A549 (cell line): ENCODE results near the gene TOX2. TPM values are rescaled to one million over a fixed set of nuclear protein-coding genes. Genes with fewer than 3 reads are reported as not detected.

Experiments used
- ATAC-seq, 2 experiments: fragments of 200-7000 bp in 1 of 2; fragments of >200 bp in 1 of 2; cut with Nextera tagmentation in 1 of 2; cut with Tn5 transposase in 1 of 2; 3 replicates each; pipeline versions ENCODE4 v1.8.0 to v1.9.1; 2018 to 2020; ENCODE audit warnings: mild to moderate bottlenecking in 1 of 2, moderate library complexity in 1 of 2
- CTCF ChIA-PET: fragments of 300-600 bp; sonication (Branson Sonifier 250); formaldehyde crosslinking; extraction: SDS; loops from one replicate; lab custom pipeline; 2021; ENCODE audit warnings: antibody characterized with exemption, inconsistent platforms; lab: Yijun Ruan, JAX
- POLR2A ChIA-PET: fragments of 350-600 bp; formaldehyde crosslinking; extraction: SDS; loops from one replicate; lab custom pipeline; 2021; ENCODE audit warnings: antibody characterized with exemption, inconsistent platforms; lab: Yijun Ruan, JAX
- DNase-seq, 2 experiments: peaks; one replicate each; pipeline versions ENCODE4 v3.0.0 to v3.0.0-alpha.2; 2011 to 2016; ENCODE audit warnings: low read depth in 1 of 2, low spot score in 1 of 2
- FAIRE-seq: peaks from 2 replicates; lab custom pipeline; 2011; peaks lifted over from hg19 to GRCh38; lab: Jason Lieb, UNC
- H3K27ac ChIP-seq, 2 experiments: fragments of >200 bp; sonication (Bioruptor Twin); formaldehyde crosslinking; 3 replicates each; pipeline ENCODE4 v1.5.1; 2016 to 2017
- H3K4me1 ChIP-seq: fragments of >200 bp; sonication (Bioruptor Twin); formaldehyde crosslinking; 3 replicates; pipeline ENCODE4 v1.6.1; 2016
- H3K4me2 ChIP-seq: fragments of >200 bp; sonication (Bioruptor Twin); formaldehyde crosslinking; 3 replicates; pipeline ENCODE4 v1.6.1; 2016
- H3K4me3 ChIP-seq: fragments of >200 bp; sonication (Bioruptor Twin); formaldehyde crosslinking; 3 replicates; pipeline ENCODE4 v1.5.1; 2016
- H3K9me3 ChIP-seq: fragments of >200 bp; sonication (Bioruptor Twin); formaldehyde crosslinking; 3 replicates; pipeline ENCODE4 v1.6.1; 2016
- BHLHE40 ChIP-seq: IDR thresholded peaks from 2 replicates; pipeline ENCODE4 v1.6.1; 2012; ENCODE audit warnings: low read depth, low read length, inconsistent platforms
- CBX8 ChIP-seq: fragments of 200-600 bp; sonication (generic); IDR thresholded peaks from 2 replicates; pipeline ENCODE4 v1.6.1; 2016
- CHD2 ChIP-seq: fragments of 150-350 bp; IDR thresholded peaks from 2 replicates; pipeline ENCODE4 v1.6.1; 2014; ENCODE audit warnings: low read length; ENCODE audit not compliant: partially characterized antibody
- CHD4 ChIP-seq: fragments of 200-600 bp; sonication (generic); IDR thresholded peaks from 2 replicates; pipeline ENCODE4 v1.6.1; 2016; ENCODE audit warnings: antibody characterized with exemption, mild to moderate bottlenecking, borderline replicate concordance
- EHF ChIP-seq: fragments of 250-450 bp; sonication (Bioruptor Pico); IDR thresholded peaks from 2 replicates; pipeline ENCODE4 v1.5.0; 2020; ENCODE audit warnings: mild to moderate bottlenecking
- FOSB ChIP-seq: fragments of 250-450 bp; sonication (Bioruptor Pico); IDR thresholded peaks from 2 replicates; pipeline ENCODE4 v1.5.0; 2020; ENCODE audit warnings: mild to moderate bottlenecking, moderate library complexity
- HEYL ChIP-seq: fragments of 250-450 bp; sonication (Bioruptor Pico); IDR thresholded peaks from 2 replicates; pipeline ENCODE4 v1.8.0; 2021; ENCODE audit warnings: mild to moderate bottlenecking, moderate library complexity
- HOXB5 ChIP-seq: fragments of 250-450 bp; sonication (Bioruptor Pico); IDR thresholded peaks from 2 replicates; pipeline ENCODE4 v1.5.0; 2020; ENCODE audit warnings: mild to moderate bottlenecking, moderate library complexity
- JUN ChIP-seq, 2 experiments: fragments of >200 bp; sonication (Bioruptor Twin); formaldehyde crosslinking; IDR thresholded peaks; 2 replicates in 1 of 2; 3 replicates in 1 of 2; pipeline ENCODE4 v1.6.1; 2016 to 2017
- JUNB ChIP-seq: fragments of >200 bp; sonication (Bioruptor Twin); formaldehyde crosslinking; IDR thresholded peaks from 2 replicates; pipeline ENCODE4 v1.6.1; 2016
- MYC ChIP-seq: IDR thresholded peaks from 2 replicates; pipeline ENCODE4 v1.6.1; 2012; ENCODE audit warnings: mild to moderate bottlenecking, inconsistent platforms, low read length, improper control_type of control experiment, borderline replicate concordance
- NR3C1 ChIP-seq: fragments of >200 bp; sonication (Bioruptor Twin); formaldehyde crosslinking; IDR thresholded peaks from 3 replicates; pipeline ENCODE4 v1.6.1; 2017
- WGBS: methylation state at CpG from one replicate; pipeline ENCODE4 v1.1.6; 2017; ENCODE audit errors: missing lambda C conversion rate; 5-methylcytosine and 5-hydroxymethylcytosine counted together
- polyA plus RNA-seq, 4 experiments: library from polyadenylated mRNA; depleted of rRNA in 3 of 4; stranded (reverse); fragments of >200 nt; fragmentation: RNase III in 1 of 4; extraction: RNeasy Plus Mini Kit Qiagen cat#74134 plus additional on column Dnase treatment in 1 of 4; gene quantifications; 2 replicates in 3 of 4; 3 replicates in 1 of 4; pipeline ENCODE4 v1.2.3, GENCODE V29; 2011 to 2017
- TF ChIP-seq, protein P1 (sequence below): IDR thresholded peaks from 2 replicates; pipeline ENCODE4 v1.6.1; 2012
- TF ChIP-seq, protein P2 (sequence below): fragments of 200-600 bp; sonication (generic); IDR thresholded peaks from 2 replicates; pipeline ENCODE4 v1.6.1; 2016; ENCODE audit warnings: antibody characterized with exemption, mild to moderate bottlenecking, moderate library complexity
- TF ChIP-seq, protein P3 (sequence below): IDR thresholded peaks from 2 replicates; pipeline ENCODE4 v1.6.1; 2012; ENCODE audit warnings: low read depth, borderline replicate concordance

The TOX2 gene
- polyA plus RNA-seq, 2 of the 4 experiments (the other 2 are of a cell fraction) = 2.5 to 5.3 TPM

DNA sequence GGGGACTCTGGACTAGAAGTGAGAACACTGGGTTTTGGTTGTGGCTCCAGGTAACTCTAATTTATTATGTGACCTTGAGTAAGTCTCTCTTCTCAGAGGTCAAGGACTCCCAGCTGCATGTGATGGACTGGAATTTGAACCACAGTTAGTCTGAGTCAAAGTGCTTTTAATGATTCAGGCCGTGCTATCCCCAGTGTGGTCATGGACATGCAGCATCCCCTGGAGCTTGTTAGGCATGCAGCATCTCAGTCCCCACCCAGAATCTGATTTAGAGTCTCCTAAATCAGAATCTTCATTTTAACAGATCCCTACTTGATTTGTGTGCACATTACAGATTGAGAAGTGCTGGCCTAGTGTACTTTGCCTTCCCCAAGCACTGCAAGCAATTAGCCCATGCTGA is 74.2 kb downstream of the TOX2 start:
- Histone ChIP-seq H3K4me3 (no peak overlapping the region), H3K4me1 (peaks cover 7% of the 10 kb centered on the region; the same call in 1 of the 3 replicates), H3K9me3 (no peaks in the 10 kb centered on the region), H3K4me2 (no peak overlapping the region), H3K27ac (no peak overlapping the region)
- ChIA-PET POLR2A (no interaction called here), CTCF (interaction anchor here (0.7 to 0.8 kb wide), 2 partner anchors 33 to 149 kb away, joined by 3 read pairs; no protein-coding TSS in a partner anchor)
- ATAC-seq = no peak
- 75% methylated on average over 1 of the region's 1 CpG for WGBS
- DNase-seq = no peak
- no peak for FAIRE-seq
- TF ChIP-seq JUN (IDR thresholded peaks at IDR 0.05) (no peak), JUNB (no peak), CBX8 (no peak), EHF (CRISPR knock-in tag) (no peak), CHD2 (no peak)
- TF ChIP-seq, protein P1, sequence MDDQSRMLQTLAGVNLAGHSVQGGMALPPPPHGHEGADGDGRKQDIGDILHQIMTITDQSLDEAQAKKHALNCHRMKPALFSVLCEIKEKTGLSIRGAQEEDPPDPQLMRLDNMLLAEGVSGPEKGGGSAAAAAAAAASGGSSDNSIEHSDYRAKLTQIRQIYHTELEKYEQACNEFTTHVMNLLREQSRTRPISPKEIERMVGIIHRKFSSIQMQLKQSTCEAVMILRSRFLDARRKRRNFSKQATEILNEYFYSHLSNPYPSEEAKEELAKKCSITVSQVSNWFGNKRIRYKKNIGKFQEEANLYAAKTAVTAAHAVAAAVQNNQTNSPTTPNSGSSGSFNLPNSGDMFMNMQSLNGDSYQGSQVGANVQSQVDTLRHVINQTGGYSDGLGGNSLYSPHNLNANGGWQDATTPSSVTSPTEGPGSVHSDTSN = no peak
- TF ChIP-seq, all 56 proteins: peak for 0

DNA sequence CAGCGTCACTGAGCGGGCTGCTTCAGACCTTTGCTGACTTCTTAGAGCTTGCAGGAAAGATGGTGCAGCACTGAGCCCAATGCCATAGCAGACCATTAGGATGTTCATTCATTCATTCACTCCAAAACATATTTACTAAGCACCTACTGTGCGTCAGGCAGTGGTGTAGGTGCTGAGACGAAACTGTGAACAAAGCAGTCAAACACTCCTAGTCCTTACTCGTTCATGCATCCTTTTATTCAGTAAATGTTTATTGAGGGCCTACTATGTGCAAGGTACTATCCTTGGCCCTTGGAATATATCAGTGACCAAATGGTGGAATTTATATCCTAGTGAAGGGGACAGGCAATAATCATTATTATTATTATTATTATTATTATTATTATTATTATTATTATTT is 76.6 kb downstream of the TOX2 start:
- WGBS = 89% methylated on average over 5 of the region's 5 CpGs
- no peak for FAIRE-seq

DNA sequence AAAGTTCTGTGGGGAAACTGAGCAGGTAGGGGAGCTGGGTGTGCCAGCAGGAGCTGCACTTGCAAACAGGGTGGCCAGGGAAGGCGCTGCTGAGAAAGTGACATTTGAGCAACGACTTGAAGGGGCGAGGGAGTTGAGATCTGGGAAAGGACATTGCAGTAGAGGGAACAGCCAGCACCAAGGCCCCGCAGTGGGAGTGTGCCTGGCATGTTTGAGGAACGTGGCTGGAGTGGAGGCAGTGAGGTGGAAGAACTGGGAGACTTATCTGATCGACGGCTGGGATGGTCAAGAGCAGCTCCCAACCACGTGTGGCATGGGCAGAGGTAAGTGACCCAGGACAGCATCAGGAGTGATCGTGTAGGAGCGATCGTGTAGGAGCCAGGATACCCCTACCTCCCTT is 77.3 kb downstream of the TOX2 start:
- no peak for TF ChIP-seq MYC
- FAIRE-seq (no peak), DNase-seq (no peak), ATAC-seq (no peak)
- 80% methylated on average over 11 of the region's 11 CpGs for WGBS
- no peaks in the 10 kb centered on the region for H3K9me3 ChIP-seq
- ChIA-PET POLR2A (no interaction called here), CTCF (interaction anchor here (1.4 kb wide), 1 partner anchor 454 kb away, joined by 3 read pairs; no protein-coding TSS in a partner anchor)
- H3K4me3 ChIP-seq = no peak overlapping the region
- H3K4me2 ChIP-seq = no peak overlapping the region
- peaks cover 3% of the 10 kb centered on the region; the same call in 1 of the 3 replicates for H3K4me1 ChIP-seq
- no peak overlapping the region for H3K27ac ChIP-seq

More for the DNA sequence above, 76.6 kb downstream of the TOX2 start:
- no peak for TF ChIP-seq CHD4
- TF ChIP-seq, protein P2, sequence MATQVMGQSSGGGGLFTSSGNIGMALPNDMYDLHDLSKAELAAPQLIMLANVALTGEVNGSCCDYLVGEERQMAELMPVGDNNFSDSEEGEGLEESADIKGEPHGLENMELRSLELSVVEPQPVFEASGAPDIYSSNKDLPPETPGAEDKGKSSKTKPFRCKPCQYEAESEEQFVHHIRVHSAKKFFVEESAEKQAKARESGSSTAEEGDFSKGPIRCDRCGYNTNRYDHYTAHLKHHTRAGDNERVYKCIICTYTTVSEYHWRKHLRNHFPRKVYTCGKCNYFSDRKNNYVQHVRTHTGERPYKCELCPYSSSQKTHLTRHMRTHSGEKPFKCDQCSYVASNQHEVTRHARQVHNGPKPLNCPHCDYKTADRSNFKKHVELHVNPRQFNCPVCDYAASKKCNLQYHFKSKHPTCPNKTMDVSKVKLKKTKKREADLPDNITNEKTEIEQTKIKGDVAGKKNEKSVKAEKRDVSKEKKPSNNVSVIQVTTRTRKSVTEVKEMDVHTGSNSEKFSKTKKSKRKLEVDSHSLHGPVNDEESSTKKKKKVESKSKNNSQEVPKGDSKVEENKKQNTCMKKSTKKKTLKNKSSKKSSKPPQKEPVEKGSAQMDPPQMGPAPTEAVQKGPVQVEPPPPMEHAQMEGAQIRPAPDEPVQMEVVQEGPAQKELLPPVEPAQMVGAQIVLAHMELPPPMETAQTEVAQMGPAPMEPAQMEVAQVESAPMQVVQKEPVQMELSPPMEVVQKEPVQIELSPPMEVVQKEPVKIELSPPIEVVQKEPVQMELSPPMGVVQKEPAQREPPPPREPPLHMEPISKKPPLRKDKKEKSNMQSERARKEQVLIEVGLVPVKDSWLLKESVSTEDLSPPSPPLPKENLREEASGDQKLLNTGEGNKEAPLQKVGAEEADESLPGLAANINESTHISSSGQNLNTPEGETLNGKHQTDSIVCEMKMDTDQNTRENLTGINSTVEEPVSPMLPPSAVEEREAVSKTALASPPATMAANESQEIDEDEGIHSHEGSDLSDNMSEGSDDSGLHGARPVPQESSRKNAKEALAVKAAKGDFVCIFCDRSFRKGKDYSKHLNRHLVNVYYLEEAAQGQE = no peak
- no peak for TF ChIP-seq CHD2
- TF ChIP-seq HEYL (CRISPR knock-in tag) = no peak
- TF ChIP-seq NR3C1 = no peak
- no peak for TF ChIP-seq CBX8
- TF ChIP-seq, protein P3, sequence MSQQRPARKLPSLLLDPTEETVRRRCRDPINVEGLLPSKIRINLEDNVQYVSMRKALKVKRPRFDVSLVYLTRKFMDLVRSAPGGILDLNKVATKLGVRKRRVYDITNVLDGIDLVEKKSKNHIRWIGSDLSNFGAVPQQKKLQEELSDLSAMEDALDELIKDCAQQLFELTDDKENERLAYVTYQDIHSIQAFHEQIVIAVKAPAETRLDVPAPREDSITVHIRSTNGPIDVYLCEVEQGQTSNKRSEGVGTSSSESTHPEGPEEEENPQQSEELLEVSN = no peak
- TF ChIP-seq BHLHE40 = no peak
- DNase-seq = no peak
- Histone ChIP-seq H3K27ac (no peak overlapping the region), H3K4me2 (no peak overlapping the region), H3K9me3 (no peaks in the 10 kb centered on the region), H3K4me1 (peaks cover 3% of the 10 kb centered on the region; the same call in 1 of the 3 replicates), H3K4me3 (no peak overlapping the region)
- ChIA-PET POLR2A (no interaction called here), CTCF (interaction anchor here (0.8 to 1.1 kb wide), 2 partner anchors 13 to 89 kb away, joined by 3 read pairs; no protein-coding TSS in a partner anchor)
- no peak for ATAC-seq

DNA sequence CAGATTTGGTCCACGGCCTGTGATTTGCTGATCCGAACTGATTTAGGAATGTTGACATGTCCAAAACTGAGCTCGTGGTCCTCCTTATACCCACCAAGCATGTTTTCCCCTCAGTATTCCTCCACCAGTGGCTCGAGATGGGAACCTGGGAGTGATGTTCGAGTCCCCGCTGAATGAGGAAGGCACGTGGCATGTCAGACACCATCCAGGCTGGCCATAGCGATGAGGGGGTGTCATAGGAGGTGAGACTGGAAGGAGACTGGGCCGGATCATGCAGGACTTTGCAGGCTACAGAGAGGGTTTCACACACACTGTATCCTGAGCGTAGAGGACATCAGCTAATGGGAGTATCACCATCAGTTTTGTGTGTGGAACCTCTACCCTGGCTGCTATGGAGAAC is 78.2 kb downstream of the TOX2 start:
- no peak for DNase-seq
- H3K4me1 ChIP-seq = peaks cover 3% of the 10 kb centered on the region; the same call in 1 of the 3 replicates
- no peak for FAIRE-seq
- no peak overlapping the region for H3K27ac ChIP-seq
- H3K4me2 ChIP-seq = no peak overlapping the region
- ChIA-PET CTCF (interaction anchor here (1.4 to 2.4 kb wide), 2 partner anchors 9 to 455 kb away, joined by 3 to 13 read pairs; no protein-coding TSS in a partner anchor), POLR2A (no interaction called here)
- H3K9me3 ChIP-seq = no peaks in the 10 kb centered on the region
- no peak overlapping the region for H3K4me3 ChIP-seq
- no peak for ATAC-seq
- no peak for TF ChIP-seq HOXB5 (CRISPR knock-in tag)
- no peak for TF ChIP-seq MYC
- no peak for TF ChIP-seq HEYL (CRISPR knock-in tag)
- TF ChIP-seq FOSB (CRISPR knock-in tag) = no peak
- no peak for TF ChIP-seq BHLHE40
- 78% methylated on average over 10 of the region's 10 CpGs for WGBS
